Activated naive CD8-positive, alpha-beta T cell treated with anti-CD3 and anti-CD28 coated beads for 36 hours (primary cell): ENCODE data around the gene UBE2H. TPM values are rescaled to one million over a fixed set of nuclear protein-coding genes. Genes with fewer than 3 reads are reported as not detected.
A peak's percentile ranks its signal among the peaks of the same experiment; 100 is the strongest.

Experiments
- DNase-seq: peaks from one replicate; pipeline ENCODE4 v3.0.0; 2021
- H3K27ac Mint-ChIP-seq: one replicate; pipeline ENCODE4 v1.8.0; 2022; ENCODE audit warnings: mild to moderate bottlenecking, moderate library complexity, mixed read lengths
- H3K27me3 Mint-ChIP-seq: one replicate; pipeline ENCODE4 v1.8.0; 2022; ENCODE audit warnings: mild to moderate bottlenecking, mixed read lengths
- H3K36me3 Mint-ChIP-seq: one replicate; pipeline ENCODE4 v1.8.0; 2021; ENCODE audit warnings: mild to moderate bottlenecking, mixed read lengths
- H3K4me1 Mint-ChIP-seq: one replicate; pipeline ENCODE4 v1.8.0; 2021; ENCODE audit warnings: mixed read lengths
- H3K4me3 Mint-ChIP-seq: one replicate; pipeline ENCODE4 v1.8.0; 2022; ENCODE audit warnings: mild to moderate bottlenecking, moderate library complexity, mixed read lengths
- H3K9me3 Mint-ChIP-seq: one replicate; pipeline ENCODE4 v1.8.0; 2022; ENCODE audit warnings: mixed read lengths
- total RNA-seq, 2 experiments: library from RNA; stranded (reverse); gene quantifications; one replicate each; pipeline ENCODE4 v1.2.3, GENCODE V29; 2021

The UBE2H gene
- total RNA-seq, 2 experiments from 2014 or later = 15.7 to 16.9 TPM

DNA sequence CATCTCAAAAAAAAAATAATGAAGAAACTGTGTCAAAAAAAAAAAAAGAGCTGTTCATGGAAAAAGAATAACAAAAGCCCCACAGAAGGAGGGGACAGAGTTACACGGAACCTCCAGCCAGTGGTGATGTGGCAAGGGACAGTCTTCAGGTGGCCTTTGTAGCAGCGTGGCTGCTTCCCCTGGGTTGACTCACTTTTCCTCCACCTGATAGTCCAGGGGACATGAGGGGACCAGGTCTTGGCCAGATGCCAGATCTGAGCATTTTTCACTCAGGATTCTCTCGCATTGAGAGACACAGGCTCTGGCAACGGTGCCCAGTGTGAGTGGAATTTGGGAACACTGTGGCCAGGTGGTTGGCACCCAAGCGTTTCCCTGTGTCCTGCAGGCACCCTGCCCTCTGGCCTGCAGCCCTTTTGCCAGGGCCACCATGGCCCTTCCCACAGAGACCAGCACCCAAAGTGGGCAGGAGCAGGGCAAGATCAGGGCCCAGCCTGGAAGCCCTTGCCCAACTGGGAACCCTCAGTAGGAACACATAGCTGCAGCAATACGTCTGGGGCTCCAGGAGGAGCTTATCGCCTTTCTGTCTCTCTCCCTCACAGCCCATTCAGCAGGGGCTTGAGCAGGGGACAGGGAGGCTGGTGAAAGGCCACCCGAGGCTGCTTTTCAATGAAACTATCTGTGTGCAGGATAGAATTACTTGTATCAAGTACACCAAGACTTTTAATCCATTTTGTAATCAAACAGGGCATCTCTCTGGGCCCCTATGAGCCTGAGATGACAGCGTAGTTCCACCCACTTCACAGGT lies 159.1 kb downstream of the UBE2H start:
- DNase-seq = no peak
- Mint-ChIP-seq H3K4me3 (no peak overlapping the region), H3K4me1 (no peaks in the 10 kb centered on the region), H3K36me3 (no peaks in the 10 kb centered on the region), H3K27ac (no peak overlapping the region), H3K9me3 (no peaks in the 10 kb centered on the region), H3K27me3 (peaks cover 19% of the 10 kb centered on the region)

- no peaks in the 10 kb centered on the region for H3K4me1 Mint-ChIP-seq
- no peaks in the 10 kb centered on the region for H3K36me3 Mint-ChIP-seq
- peaks cover 23% of the 10 kb centered on the region for H3K27me3 Mint-ChIP-seq
- H3K27ac Mint-ChIP-seq = no peak overlapping the region
- no peaks in the 10 kb centered on the region for H3K9me3 Mint-ChIP-seq
- no peak for DNase-seq
- H3K4me3 Mint-ChIP-seq = no peak overlapping the region
Measured at GRCh38 chr7:129792721-129793120, 160.0 kb downstream of the UBE2H start.

DNA sequence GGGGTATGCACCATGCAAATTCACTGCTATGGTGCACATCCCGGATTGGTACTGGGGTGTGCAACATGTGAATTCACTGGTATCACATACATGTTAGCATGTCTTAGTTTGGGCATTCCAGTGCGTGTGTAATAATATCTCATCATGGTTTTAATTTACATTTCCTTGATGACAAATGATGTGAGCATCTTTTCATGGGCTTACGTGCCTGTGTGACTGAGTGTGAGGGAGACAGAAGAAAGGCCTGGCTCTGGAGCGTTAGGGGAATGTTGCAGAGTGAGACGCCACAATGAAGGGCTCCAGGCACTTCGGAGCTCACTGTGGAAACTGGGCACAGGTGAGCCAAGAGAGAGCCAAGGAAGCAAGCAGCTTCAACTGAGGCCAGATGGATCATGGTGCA lies 162.6 kb downstream of the UBE2H start:
- no peak for DNase-seq
- Mint-ChIP-seq H3K4me3 (no peak overlapping the region), H3K36me3 (no peaks in the 10 kb centered on the region), H3K27ac (no peak overlapping the region), H3K27me3 (peaks cover 47% of the 10 kb centered on the region), H3K4me1 (peaks cover 11% of the 10 kb centered on the region), H3K9me3 (no peaks in the 10 kb centered on the region)

DNA sequence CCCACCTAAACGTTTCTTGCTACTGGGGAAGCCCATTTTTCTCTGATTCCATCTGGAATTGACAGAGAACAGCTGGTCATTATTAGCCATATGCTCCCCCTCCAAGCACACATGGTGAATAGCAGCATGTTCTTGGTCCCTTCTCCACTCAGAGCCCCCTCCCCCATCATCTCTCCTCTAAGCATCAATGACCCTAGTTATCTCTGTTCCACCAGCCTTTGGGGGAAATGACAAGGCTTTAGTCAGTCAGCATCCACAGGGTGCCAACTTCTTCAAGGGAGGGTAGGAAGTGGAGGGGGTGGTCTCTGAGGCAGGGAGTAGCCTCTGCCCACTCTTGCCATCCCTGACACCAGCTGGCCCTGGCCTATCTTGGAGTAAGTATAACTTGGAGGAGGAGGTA lies 163.1 kb downstream of the UBE2H start:
- Mint-ChIP-seq H3K9me3 (no peaks in the 10 kb centered on the region), H3K27me3 (peaks cover 52% of the 10 kb centered on the region), H3K4me1 (peaks cover 15% of the 10 kb centered on the region), H3K4me3 (no peak overlapping the region), H3K36me3 (no peaks in the 10 kb centered on the region), H3K27ac (no peak overlapping the region)
- DNase-seq = no peak

DNA sequence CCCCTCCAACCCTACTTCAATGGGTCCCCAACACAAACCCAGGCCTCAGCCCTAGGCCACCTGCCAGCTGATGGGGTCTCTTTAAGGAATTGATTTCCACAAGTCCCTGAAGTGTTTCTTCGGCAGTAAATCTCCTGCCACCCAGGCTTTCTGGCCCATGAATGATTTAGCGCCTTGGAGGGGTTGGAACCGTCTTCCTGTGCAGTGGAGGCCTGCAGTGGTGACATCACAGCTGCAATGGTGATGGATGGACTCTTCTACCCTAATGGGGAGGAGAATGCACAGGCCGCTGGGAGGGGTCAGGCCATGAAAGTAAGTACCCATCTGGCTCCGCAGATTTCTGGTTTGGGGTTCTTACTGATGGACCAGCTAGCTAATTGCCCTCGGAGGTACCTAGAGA lies 163.8 kb downstream of the UBE2H start:
- Mint-ChIP-seq H3K27ac (no peak overlapping the region), H3K4me3 (no peak overlapping the region), H3K9me3 (no peaks in the 10 kb centered on the region), H3K36me3 (no peaks in the 10 kb centered on the region), H3K27me3 (peaks cover 58% of the 10 kb centered on the region), H3K4me1 (peaks cover 15% of the 10 kb centered on the region)
- DNase-seq = no peak

GRCh38 chr7:129786825-129787563 lies 165.8 kb downstream of the UBE2H start:
- H3K27ac Mint-ChIP-seq = no peak overlapping the region
- no peaks in the 10 kb centered on the region for H3K9me3 Mint-ChIP-seq
- no peak overlapping the region for H3K4me3 Mint-ChIP-seq
- H3K27me3 Mint-ChIP-seq = peaks cover 76% of the 10 kb centered on the region
- H3K36me3 Mint-ChIP-seq = no peaks in the 10 kb centered on the region
- no peak for DNase-seq
- H3K4me1 Mint-ChIP-seq = peaks cover 30% of the 10 kb centered on the region

- Mint-ChIP-seq H3K27me3 (peaks cover 81% of the 10 kb centered on the region), H3K27ac (no peak overlapping the region), H3K9me3 (no peaks in the 10 kb centered on the region), H3K4me3 (peak overlapping the region; percentile 59), H3K4me1 (peaks cover 37% of the 10 kb centered on the region), H3K36me3 (no peaks in the 10 kb centered on the region)
- no peak for DNase-seq
Measured at GRCh38 chr7:129785685-129786514, 166.9 kb downstream of the UBE2H start.

DNA sequence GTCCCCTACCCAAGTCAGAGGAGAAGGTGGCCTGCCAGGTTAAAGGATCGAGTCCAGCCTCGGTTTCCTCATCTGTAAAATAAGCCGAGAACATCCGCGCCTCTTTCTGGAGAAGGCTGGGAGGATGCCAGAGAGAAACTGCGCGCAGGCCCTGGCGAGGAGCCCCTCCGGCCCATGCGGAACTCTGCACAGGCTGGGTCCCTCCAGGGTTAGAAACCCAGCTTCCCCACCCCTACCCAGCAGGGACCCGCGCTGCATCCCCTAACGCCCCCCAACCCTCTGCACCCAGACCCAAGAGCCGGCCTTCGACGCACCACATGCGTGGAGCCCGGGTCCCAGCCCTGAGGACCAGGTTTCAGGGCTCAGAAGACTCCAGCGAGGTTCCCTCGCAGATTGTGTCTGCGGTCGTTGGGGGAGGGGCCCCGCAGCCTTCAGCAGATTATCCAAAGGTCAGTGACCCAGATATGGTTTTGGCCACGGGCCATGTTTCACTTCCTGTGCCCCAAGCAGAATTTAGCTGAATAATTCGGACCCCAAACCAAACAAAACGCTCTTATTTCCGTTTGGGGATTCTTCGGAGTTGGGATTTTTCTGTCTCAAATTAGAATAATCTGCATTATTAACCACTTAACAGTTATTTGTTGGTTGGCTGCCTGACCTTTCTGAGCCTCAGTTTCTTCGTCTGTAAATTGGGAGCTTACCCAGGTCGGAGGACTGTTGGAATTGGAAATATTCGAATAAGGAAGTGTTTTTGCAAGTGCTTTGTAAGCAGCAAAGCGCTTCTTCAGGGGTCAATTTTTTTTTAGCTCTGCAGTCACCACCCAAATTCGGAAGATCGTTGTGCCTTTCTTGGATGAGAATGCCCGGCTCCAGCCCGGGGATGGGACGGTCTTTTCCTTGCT lies 167.7 kb downstream of the UBE2H start:
- Mint-ChIP-seq H3K36me3 (no peaks in the 10 kb centered on the region), H3K9me3 (no peaks in the 10 kb centered on the region), H3K4me1 (peaks cover 37% of the 10 kb centered on the region), H3K27ac (no peak overlapping the region), H3K27me3 (peaks cover 80% of the 10 kb centered on the region), H3K4me3 (peak overlapping the region; percentile 59)
- no peak for DNase-seq

- Mint-ChIP-seq H3K27ac (no peak overlapping the region), H3K36me3 (no peaks in the 10 kb centered on the region), H3K4me3 (no peak overlapping the region), H3K9me3 (no peaks in the 10 kb centered on the region), H3K4me1 (peaks cover 37% of the 10 kb centered on the region), H3K27me3 (peaks cover 77% of the 10 kb centered on the region)
- DNase-seq = no peak
Measured at GRCh38 chr7:129784437-129784782, 168.3 kb downstream of the UBE2H start.

GRCh38 chr7:129783584-129783919 lies 169.2 kb downstream of the UBE2H start:
- Mint-ChIP-seq H3K36me3 (no peaks in the 10 kb centered on the region), H3K27me3 (peaks cover 77% of the 10 kb centered on the region), H3K27ac (no peak overlapping the region), H3K9me3 (no peaks in the 10 kb centered on the region), H3K4me3 (peak overlapping the region; percentile 16), H3K4me1 (peaks cover 37% of the 10 kb centered on the region)
- no peak for DNase-seq

DNA sequence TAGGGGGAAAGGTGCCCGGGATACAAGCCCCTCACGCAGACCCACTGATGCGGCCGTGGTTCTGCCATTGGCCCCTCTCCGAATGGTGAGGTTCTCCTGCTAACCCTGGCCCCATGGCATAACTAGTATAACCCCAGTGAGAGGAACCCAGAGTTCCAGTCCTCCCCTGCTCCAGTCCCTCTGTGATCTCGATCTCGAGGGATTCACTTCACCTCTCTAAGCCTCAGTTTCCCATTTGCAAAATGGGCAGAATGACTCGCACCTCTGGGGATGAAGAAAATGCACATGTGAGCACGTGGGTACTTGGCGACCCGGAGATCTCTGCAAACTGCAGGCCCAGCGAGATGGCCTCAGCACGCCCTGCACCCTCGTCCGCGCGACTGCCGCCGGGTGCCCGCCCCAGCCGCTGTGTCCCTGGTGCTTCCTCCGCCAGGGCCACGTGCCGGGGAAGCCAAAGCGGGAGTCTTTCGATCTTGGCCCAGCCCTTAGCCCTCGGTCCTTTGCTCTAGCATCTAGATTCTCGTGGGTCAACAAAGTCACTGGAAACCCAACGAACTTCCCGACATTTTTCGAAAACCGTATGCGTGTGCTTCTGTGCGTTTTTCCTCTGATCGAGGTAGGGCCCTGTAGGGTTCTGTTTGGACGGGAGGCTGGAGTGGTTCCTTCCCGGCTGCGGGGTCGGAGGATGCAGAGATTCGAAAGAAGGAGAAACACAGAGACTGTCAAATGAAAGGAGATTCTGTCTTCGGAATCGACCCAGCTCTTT lies 169.8 kb downstream of the UBE2H start:
- Mint-ChIP-seq H3K4me3 (peak overlapping the region; percentile 16), H3K4me1 (peaks cover 37% of the 10 kb centered on the region), H3K27me3 (peaks cover 81% of the 10 kb centered on the region), H3K27ac (no peak overlapping the region), H3K36me3 (no peaks in the 10 kb centered on the region), H3K9me3 (no peaks in the 10 kb centered on the region)
- no peak for DNase-seq

DNA sequence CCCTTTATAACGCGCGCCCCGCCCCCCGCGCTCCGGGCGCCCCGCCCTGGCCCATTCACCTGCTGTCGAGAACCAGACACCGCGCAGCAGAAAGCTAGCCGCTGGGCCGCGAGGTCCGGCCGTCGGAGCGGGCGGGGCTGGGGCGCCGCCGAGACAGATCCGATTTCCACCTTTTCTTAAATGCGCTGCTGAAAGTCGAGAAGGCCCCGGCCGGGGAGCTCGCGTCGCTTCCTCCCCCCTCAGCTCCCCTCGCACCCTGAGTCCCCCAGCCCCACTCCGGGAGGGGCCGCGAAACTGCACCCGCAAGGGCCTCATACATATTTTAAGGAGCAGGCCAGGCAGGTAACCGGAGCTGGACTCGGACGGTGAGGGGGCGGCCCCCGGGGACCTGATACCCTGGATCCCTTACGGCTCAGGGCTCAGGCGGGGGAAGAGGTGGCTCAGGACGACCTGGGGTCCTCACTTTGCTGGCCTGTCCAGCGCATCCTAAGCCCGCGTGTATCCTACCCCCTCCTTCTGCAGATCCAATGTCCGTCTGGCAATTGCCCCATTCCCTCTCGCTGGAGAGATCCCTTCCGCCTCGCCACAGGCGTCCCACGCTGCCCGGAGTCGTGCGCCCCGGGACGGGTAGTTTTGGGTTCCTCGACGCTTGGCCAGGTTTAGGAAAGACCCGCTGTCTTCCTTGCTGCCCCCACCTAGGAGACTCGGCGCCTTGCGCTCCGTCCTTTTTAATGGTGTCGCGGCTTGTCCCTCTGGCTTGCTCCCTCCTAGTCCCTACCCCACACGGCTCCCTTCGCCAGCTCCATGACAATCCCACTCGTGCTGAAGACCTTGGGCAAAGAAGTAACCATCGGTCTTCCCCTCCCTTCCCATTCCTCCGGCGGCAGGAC lies 170.6 kb downstream of the UBE2H start:
- peak overlapping the region; percentile 67 for H3K4me3 Mint-ChIP-seq
- no peak for DNase-seq
- H3K27ac Mint-ChIP-seq = no peak overlapping the region
- peaks cover 81% of the 10 kb centered on the region for H3K27me3 Mint-ChIP-seq
- no peaks in the 10 kb centered on the region for H3K36me3 Mint-ChIP-seq
- H3K9me3 Mint-ChIP-seq = no peaks in the 10 kb centered on the region
- peaks cover 37% of the 10 kb centered on the region for H3K4me1 Mint-ChIP-seq
